Right lung (tissue), 10 donors: ENCODE data around the gene BHLHA15. TPM values are rescaled to one million over a fixed set of nuclear protein-coding genes. Genes with fewer than 3 reads are reported as not detected.
A peak's percentile ranks its signal among the peaks of the same experiment; 100 is the strongest.

Experiments
- DNase-seq, 2 donors: peaks; one replicate each; pipeline ENCODE4 v3.0.0-alpha.2; 2013
- long read RNA-seq, 8 donors: transcript quantifications; one replicate each; lab custom pipeline, GENCODE V29; 2026
- polyA plus RNA-seq, 5 donors: library from polyadenylated mRNA; unstranded; fragments of 120-200 nt; gene quantifications; one replicate each; pipeline versions ENCODE4 v1.2.1 to v1.2.3, GENCODE V29; 2013; ENCODE audit warnings: inconsistent platforms in 1 of 5, low replicate concordance in 1 of 5; ENCODE audit not compliant: insufficient read length in 5 of 5, insufficient read depth in 1 of 5

The BHLHA15 gene
- under 1 TPM; 0.46 to 0.78 (median 0.60) TPM for polyA plus RNA-seq
- long read RNA-seq, donor 1, partial matches to known transcripts, result 0 of 2 reads
- long read RNA-seq, donor 1, other reads (novel, unspliced or antisense), result 0 of 2 reads
- long read RNA-seq, donor 2, result 0 reads
- long read RNA-seq, donor 3, partial matches to known transcripts, result 0 of 1 reads
- long read RNA-seq, donor 3, other reads (novel, unspliced or antisense), result 0 of 1 reads
- long read RNA-seq, donor 4, result 0 reads
- long read RNA-seq, donor 5, partial matches to known transcripts, result 0 of 1 reads
- long read RNA-seq, donor 5, other reads (novel, unspliced or antisense), result 0 of 1 reads
- long read RNA-seq, donor 6, partial matches to known transcripts, result 0 of 2 reads
- long read RNA-seq, donor 6, other reads (novel, unspliced or antisense), result 0 of 2 reads
- long read RNA-seq, donor 7, result 0 reads
- long read RNA-seq, donor 8, partial matches to known transcripts, result 0 of 1 reads
- long read RNA-seq, donor 8, other reads (novel, unspliced or antisense), result 0 of 1 reads

DNA sequence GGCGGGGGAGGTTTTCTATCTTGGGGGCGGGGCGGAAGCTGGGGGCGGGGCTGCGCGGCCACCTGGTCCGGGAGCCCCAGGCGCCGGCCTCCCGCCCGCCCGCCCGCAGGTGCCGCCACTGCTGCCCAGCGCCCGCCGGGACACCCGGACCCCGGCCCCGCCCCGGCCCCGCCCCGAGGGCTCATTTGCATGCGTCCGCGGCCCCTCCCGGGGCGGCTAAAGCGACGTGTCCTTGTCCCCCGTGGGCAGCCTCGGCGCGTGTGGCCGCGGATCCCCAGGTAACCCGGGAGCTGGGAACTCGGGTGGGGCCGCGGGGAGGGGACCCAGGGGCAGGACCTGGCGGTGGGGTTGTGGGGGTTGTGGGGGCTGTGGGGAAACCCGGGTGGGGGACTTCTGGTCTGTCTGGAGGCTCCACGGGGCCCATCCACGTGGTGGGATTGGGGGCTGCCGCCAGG lies at the start of gene BHLHA15:
Gene BHLHA15 (plus strand): TSS at position 219 of the 455 bp plus-strand sequence. CDS start 871 bp downstream, outside the sequence.
- DNase-seq, result no peak

- DNase-seq, result no peak
Observed at GRCh38 chr7:98162758-98163157, 48.5 kb upstream of the BHLHA15 start.

DNA sequence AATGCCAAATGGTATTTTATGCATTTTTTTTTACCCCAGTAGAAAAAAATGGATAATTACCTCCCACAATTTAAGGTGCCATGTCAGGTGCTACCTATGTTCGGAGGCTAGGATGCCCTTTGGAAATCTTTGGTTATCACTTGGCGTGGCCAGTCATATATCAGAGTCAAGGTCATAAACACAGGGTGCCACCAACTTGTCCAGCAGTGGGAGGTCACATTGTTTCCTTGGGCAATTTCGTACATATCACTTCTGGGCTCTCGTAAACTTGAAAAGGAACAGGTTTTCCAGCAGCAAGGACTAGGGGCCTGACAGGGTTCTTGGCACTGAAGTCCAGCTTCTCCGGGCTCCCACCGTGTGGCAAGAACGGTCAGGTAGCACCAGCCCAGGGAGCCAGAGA lies 48.0 kb upstream of the BHLHA15 start:
- no peak for DNase-seq

DNA sequence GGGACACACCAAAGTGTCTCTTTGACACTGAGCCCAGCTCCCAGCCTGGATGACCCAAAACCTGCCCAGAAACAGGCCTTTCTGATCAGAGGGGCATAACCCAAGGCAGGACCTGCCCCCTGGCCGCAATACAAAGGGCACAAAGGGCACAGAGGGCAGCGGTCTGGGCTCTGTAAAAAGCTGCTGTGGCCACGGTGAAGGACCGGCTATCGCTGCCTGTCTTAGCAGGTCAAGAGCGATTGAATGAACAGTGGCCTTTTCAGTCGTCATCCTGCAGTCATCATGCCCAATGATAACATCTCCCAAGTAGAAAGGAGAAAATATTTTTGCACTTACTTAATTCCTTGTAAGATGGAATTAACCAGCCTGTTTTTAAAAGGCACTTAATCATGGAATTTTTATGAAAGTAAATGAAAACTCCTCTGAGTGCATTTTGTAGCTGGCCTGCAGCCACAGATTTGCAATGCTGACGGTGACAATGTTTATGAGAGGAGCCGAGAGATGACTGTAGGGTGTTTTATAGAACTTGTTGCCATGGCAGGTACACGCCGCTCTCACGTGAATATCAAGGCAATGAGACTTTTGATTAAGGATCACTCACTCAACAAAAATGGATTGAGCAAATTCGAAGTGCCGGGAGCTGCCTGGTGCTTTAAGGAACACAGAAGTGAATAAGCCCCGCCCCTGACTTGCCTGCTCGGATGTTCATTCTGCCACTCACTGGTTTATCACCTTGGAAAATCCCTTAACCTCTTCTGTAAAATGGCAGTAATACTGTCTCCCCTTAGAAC lies 47.3 kb upstream of the BHLHA15 start:
- DNase-seq, result peak; percentile 31 to 41

DNA sequence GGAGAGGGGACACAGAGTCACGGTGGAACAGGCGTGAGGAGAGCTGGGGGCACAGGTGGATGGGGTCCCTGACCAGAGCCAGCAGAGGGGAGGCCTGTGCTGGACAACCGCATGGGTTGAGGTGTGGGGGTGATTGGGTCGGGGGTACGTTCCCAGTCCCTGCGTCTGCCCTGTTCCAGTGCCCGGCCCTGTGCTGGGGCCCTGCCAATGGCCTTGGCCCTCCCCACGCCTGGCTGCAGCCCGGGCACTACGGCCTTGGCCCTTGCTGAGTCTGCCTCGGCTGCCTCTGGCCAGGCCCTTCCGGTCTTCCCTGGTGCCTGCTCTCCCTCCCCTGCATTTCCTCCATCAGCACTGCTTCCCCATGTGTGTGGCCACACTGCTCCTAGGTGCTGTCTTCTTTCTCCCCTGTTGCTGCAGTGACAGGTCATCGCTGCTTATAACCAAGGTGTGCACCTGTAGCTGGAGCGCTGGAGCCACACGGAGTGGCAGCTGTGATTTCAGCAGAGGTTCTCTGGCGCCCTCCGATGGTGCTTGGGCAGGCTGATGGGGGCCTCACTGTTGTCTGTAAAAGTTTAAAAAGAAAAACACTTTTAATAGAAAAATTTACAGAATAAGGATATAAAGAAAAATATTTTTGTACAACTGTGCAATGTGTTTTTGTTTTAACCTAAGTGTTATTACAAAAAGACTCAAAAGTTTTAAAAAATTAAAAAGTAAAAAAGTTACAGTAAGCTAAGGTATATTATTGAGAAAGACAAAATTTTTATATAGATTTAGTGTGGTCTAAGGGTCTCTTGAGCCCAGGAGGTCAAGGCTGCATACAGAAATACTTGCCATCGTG lies 45.2 kb upstream of the BHLHA15 start:
- no peak for DNase-seq

GRCh38 chr7:98166668-98166970 lies 44.6 kb upstream of the BHLHA15 start:
- DNase-seq, result no peak

- DNase-seq, result no peak
Observed at GRCh38 chr7:98167653-98168052, 43.6 kb upstream of the BHLHA15 start.

DNA sequence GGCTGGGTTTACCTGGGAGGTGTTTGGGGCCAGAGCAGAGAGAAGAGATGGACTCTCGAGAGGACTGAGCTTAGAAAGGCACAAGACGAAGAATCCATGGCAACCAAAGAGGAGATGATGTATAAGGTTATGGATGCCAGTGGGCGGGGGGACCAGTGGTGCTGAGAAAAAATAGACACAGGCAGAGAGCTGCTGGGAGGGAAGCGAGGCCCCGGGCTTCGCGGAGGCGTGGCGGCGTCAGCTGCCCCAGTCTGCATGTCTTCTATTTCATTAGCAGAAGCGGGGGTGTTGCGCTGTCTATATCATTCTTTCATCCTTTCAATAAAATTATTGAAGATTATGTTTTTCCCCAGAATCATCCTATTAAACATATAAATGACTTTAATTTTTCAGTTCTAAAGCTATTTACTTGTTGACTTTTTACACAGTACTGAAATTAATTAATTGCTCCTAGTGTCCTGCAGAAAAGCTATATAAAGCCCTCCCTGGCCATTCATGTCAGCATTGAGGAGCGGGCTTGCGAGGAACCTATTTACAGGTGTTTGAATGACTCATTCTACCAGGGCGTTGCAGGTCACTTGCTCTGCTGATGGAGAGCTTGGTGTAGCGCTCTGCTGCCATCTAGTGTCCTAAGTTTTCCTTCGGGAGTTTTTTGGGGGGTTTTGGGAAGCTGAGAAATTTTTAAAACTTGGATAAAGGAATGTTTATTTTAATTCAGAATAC lies 42.9 kb upstream of the BHLHA15 start:
- DNase-seq, result peak in 1 of 2 donors; percentile 47

DNA sequence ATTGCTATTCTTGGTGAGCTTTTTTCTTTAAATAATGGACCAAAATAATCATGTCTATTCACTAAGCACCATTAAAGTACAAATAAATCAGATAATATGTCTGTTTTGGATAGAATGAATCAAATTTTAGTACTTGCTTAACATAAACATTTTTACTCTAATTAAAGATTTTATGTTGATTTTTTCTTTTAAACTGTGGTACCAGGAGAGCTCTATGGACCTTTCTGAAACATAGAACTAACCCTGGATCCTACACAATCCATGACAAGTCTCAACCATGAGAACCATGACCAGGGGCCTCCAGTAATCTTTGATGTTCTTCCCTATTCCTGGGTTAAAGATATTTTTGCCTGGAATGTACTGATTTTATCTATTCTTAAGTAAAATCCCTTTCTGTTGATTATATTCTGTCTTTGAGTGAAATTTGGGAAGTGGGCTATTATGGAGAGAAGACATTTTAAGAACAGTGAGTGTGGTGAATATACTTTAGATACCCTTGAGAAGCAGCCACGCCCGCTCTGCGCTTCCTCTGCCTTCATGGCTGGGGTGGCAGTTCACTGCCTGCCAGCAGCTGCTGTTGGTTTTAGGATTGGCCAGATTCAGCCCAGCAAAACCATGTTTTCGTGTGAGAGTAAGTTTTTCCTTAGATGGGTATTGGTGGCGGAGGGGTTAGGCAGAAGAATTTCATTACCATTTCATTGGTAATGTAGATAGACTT lies 42.2 kb upstream of the BHLHA15 start:
- no peak for DNase-seq

GRCh38 chr7:98170966-98171365 lies 40.3 kb upstream of the BHLHA15 start:
- DNase-seq, result no peak

DNA sequence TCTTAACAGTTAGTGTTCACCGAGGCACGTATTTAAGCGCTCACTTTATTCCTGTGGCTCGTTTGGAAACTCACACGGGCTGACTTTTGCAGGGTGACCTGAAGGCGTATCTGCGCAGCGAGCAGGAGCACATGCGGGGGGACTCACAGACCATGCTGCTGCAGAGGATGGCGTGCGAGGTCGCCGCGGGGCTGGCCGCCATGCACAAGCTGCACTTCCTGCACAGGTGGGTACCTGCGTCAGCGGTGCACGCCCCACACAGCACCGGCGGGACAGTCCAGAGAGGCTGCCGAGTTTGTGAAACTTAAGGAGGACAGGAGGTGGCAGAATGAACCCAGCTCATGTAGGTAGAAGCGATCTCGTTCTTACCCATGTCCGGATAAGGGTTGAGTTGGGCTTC lies 39.8 kb upstream of the BHLHA15 start:
- no peak for DNase-seq

DNA sequence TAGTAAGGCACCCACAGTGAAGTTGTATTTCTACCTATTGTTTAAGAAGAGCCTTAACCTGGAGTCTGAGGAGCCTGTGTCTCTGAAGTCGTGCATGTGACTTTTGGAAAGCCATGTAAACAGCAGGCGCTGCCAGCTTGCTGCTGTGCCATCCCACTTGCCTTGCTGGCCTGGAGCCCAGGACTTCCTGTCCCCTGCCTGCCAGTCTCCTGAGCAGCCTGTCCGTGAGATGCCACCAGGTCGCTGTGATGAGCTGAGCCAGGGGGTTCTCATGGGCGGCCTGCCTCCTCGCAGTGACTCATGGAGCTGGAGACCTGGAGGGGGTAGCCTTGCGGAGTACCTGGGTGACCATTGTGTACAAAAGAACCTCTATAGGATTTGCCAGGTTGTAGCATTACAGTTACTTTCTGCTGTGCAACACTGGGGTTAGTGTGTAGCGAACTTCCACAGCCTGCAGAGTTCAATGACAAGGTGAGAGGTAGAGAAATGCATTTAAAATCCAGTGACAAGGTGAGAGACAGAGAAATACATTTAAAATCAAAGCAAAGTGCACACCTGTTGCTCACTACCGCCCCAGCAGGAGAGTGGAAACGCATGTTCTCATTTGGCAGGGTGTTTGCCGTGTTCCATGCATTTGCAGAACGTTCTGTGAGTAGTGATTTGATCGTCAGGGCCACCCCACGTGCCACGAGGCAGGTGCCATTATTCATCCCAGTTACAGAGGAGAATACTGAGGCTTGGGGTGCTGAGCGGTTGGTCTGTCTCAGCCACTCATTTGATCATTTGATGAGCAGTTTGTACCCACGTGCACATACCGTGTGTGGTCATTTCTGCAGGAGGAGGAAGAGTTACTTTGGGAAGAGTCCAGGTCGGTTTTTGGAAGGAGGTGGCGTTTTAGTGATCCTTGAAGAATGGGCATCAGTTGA lies 36.6 kb upstream of the BHLHA15 start:
- no peak for DNase-seq

DNA sequence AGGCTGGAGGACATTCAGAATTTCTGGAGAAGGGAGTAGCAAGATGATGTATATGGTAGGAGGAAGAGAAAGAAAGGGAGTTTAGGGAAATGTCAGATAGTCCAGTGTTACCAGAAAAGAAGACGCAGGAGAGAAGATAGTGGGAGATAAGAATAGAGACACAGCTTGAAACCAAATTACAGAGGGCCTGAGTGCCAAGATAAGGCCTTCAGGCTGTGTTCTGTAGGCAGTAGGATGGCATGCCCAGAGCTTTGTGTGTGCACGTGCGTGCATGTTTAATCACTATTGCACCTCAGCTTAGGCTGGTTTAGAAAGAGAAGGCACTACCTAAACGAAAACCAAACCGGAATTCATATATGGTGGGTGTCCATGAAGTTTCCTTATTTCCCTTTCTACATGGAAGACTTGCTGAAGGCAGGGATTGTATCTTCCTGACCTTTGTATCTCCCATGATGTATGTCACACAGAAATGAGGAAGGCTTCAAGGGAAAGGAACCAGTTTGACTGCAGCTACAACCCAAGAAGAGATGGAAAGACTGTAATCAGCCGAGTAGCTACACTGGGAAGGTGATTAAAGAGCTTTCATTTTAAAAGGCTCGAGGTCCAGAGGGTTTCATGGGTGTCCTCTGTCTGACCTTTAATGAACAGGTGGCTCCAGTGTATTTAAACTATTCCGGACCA lies 35.8 kb upstream of the BHLHA15 start:
- DNase-seq, result no peak

DNA sequence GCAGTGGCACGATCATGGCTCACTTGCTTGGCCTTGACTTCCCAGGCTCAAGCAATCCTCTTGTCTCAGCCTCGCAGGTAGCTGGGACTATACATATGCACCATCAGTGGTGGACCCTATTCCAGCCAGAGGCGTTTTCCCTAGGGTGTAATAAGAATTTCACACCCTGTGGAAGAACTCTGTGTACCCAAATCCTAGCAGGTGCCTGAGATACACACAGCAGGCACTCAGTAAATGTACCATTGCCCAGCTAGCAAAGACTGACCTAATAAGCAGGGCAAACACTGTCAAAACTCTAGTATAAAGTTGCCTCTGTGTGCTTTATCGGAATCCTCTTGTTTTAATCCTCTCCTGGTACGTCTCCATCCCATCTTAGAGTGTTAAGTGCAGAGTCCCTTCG lies 33.7 kb upstream of the BHLHA15 start:
- no peak for DNase-seq

DNA sequence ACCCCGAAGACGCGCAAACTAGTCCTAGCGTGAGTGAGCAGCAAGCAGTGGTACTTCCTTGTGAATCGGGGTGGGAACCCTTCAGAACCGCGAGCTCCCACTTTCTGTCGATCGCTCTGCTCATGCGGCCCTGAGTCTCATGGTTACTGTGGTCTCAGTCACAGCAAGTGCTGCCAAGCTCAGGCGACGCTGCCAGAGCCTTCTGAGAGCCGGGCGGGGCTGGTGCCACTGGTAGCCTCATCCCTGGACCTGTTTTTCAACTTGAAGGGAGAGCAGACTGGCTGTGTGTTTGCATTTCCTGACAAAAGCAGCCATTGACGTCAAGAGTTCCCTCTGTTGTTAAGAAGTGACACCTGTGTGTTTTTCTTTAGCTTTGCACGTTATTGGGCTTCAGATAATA lies 32.9 kb upstream of the BHLHA15 start:
- peak; percentile 67 to 70 for DNase-seq

DNA sequence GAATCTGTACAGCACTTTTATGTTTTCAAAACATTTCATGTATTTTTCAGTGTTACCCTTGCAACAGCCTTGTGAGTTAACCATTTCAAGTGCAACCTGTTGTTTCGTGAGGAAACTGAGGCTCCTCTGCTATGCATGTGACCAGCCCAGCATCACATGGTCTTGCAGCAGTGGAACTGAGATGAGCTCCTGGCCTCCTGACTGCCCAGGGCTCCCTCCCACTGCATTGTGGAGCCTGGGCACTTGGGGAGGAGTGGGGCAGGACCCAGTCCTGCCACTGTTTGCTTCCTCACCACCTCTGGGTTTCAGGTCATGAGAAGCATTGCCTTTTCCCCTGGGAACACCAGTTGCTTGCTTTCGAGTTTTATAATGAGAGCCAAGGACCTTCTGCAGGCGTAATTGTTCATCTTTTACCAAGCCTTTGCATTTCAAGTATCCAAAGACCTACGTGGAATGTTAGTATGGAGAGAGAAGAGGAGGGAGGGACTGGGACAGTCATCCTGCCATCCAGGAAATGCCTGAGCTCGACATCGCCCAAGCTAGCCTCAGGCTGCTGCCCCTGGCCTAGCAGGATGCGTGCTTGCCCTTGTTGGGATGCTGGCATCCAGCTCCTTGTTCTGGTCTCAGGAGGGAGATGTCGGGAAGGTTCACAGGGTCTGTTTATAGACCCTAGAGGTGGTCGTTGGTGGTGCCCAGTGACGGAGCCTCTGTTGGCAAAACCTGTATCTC lies 32.3 kb upstream of the BHLHA15 start:
- no peak for DNase-seq

DNA sequence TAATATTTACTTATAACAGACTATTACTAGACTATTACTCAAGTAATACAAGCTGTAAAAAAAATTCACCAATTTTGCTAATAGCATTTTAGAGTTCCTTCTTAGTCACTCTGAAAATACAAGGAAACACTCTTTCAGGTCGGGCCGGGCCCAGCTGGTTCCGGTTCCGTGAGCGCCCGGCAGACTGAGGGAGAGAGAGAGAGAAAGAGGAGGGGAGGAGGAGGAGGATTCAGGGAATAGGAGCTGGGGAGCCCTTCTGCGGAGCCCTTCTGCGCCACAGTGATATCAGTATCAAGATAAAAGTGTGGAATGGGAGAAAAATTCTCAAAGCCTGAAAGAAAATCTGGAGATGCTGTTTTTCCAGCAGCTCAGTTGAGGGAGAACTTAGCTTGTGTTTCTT lies 30.5 kb upstream of the BHLHA15 start:
- no peak for DNase-seq

DNA sequence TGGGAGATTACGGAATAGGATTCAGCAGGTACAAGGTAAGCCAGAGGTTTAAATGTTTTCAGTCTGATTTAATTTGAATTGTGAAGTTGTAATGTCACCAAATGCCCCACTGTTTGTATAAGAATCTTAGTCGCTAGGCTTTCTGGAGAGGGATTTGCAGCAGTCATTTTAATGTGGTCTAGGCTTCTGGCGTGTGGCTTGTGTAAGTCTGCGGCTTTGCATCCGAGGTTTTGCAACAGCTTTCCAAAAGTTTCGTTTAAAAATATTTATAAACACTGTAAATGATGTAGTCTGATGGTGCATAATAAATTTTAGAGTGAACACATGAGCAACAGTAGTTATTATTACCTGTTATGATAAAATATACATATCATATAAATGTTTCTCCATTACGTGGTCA lies 26.1 kb upstream of the BHLHA15 start:
- no peak for DNase-seq
